Kidney epithelial cell (primary cell): ENCODE measurements around the gene SERTAD2. TPM values are rescaled to one million over a fixed set of nuclear protein-coding genes. Genes with fewer than 3 reads are reported as not detected.

ENCODE experiments used
- DNase-seq: peaks from one replicate; pipeline ENCODE4 v3.0.0-alpha.2; 2010; ENCODE audit warnings: low read depth
- H3K27me3 ChIP-seq: 2 replicates; pipeline ENCODE4 v1.6.0; 2011; ENCODE audit warnings: low read length; ENCODE audit not compliant: control insufficient read depth, insufficient read depth
- H3K36me3 ChIP-seq: 2 replicates; pipeline ENCODE4 v1.5.1; 2011; ENCODE audit warnings: low read length; ENCODE audit not compliant: control insufficient read depth, insufficient read depth
- H3K4me3 ChIP-seq: 2 replicates; pipeline ENCODE4 v1.5.1; 2011; ENCODE audit warnings: low read depth, mild to moderate bottlenecking, control low read depth, low read length
- total RNA-seq: library from RNA; depleted of rRNA; stranded (reverse); fragments of >200 nt; gene quantifications from 2 replicates; pipeline ENCODE4 v1.2.3, GENCODE V29; 2015
- TF ChIP-seq, protein P1 (sequence below): IDR thresholded peaks from 2 replicates; pipeline ENCODE4 v1.5.1; 2011; ENCODE audit warnings: mild to moderate bottlenecking, moderate library complexity, low read length, control low read depth, inconsistent platforms; ENCODE audit not compliant: insufficient read depth, poor library complexity, severe bottlenecking

SERTAD2 gene
- total RNA-seq, 1 donor from 2014 or later: 13.2 TPM

DNA sequence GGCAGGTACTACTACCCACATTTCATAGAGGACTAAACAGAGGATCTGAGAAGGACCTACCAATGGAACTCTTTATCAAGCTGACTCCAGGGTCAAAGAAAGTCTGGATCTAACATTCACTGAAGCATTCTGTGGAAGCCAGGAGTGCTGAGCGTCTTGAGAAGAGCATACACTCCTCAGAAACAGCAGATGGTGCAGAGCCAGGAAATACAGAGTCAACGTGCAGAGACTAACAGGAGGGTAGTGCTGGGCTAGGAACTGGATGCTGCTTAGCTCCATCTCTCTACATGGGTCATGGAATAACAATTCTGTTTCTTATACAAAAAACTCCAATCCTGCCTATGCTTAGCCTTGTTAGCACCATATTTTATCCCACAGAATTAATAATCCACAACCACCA is 5.5 kb upstream of the SERTAD2 start:
- TF ChIP-seq, protein P1, sequence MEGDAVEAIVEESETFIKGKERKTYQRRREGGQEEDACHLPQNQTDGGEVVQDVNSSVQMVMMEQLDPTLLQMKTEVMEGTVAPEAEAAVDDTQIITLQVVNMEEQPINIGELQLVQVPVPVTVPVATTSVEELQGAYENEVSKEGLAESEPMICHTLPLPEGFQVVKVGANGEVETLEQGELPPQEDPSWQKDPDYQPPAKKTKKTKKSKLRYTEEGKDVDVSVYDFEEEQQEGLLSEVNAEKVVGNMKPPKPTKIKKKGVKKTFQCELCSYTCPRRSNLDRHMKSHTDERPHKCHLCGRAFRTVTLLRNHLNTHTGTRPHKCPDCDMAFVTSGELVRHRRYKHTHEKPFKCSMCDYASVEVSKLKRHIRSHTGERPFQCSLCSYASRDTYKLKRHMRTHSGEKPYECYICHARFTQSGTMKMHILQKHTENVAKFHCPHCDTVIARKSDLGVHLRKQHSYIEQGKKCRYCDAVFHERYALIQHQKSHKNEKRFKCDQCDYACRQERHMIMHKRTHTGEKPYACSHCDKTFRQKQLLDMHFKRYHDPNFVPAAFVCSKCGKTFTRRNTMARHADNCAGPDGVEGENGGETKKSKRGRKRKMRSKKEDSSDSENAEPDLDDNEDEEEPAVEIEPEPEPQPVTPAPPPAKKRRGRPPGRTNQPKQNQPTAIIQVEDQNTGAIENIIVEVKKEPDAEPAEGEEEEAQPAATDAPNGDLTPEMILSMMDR: no peak
- Histone ChIP-seq H3K36me3 (no peaks in the 10 kb centered on the region), H3K27me3 (no peaks in the 10 kb centered on the region), H3K4me3 (no peak overlapping the region)
- no peak for DNase-seq

DNA sequence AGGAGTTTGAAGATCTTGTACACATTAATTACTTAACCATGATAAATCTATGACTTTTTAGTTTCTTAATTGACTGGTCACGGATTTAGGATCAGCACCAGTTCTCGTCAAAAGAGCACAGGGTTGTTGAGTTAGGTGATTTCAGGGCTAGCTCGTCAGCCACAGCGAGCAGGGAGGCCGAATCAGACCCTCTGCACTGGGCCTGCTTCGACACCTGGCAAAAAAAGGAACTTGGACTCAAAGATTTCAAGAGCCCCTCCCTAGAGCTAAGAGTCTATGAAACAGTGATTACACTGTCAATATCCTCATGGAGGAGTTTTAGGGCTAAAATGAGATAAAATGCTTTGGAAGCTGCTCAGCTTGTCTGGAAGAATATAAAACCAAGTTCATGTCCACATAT is 4.6 kb upstream of the SERTAD2 start:
- TF ChIP-seq, protein P1: no peak
- no peak for DNase-seq
- Histone ChIP-seq H3K36me3 (no peaks in the 10 kb centered on the region), H3K27me3 (no peaks in the 10 kb centered on the region), H3K4me3 (no peak overlapping the region)

DNA sequence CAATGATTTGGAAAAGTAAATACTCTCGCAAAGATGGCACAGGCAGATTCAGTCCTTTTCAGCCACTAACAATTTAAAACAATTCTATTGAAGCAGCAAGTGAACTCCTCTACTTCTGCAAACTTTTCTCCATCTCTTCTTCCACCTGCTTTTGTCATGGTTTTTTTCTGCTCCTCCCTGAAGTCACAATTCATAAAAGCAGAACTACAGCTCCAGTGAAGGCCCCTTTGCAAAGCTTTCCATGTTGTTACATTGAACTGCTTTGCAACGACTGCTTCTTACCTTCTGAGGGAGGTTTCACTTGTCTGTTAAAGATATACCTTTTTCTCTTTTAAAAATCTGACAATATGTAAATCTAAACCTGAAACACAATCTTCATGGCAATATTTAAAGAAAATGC is 3.7 kb upstream of the SERTAD2 start:
- Histone ChIP-seq H3K27me3 (no peaks in the 10 kb centered on the region), H3K4me3 (no peak overlapping the region), H3K36me3 (no peaks in the 10 kb centered on the region)
- DNase-seq: no peak
- TF ChIP-seq, protein P1: no peak

DNA sequence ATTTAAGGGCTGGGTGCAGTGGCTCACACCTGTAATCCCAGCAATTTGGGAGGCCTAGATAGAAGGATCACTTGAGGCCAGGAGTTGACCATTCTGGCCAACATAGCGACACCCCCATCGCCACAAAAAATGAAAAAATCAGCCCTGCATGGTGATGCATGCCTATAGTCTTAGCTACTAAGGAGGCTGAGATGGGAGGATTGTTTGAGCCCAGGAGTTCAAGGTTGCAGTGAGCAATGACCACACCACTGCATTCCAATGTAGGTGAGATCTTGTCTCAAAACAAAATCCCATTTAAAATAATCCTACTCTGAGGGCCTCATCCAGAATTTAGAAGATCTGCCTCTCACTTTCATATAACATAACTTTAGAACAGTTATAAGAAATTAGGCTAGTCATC is 2.7 kb upstream of the SERTAD2 start:
- no peak for DNase-seq
- H3K4me3 ChIP-seq: no peak overlapping the region
- H3K36me3 ChIP-seq: no peaks in the 10 kb centered on the region
- H3K27me3 ChIP-seq: no peaks in the 10 kb centered on the region
- TF ChIP-seq, protein P1: no peak

DNA sequence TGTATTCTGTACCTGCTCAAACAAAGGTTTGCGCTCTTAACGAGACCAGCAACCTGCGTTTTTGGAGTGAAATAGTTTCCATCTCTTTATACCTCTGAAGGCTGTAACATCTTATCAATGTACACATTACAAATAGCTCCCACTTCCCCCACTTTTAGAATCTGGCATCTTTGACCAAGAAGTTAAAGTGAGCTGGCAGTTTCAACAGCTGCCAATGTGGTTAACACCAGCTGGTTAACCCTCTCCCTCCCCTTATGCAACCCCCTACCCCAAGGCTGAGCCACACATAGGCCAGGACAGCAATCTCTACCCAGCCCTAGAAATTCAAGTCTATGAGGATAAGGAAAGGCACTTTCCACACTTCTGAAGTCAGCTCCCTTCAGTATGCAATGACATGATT is 2.2 kb upstream of the SERTAD2 start:
- no peak overlapping the region for H3K4me3 ChIP-seq
- TF ChIP-seq, protein P1: no peak
- no peaks in the 10 kb centered on the region for H3K27me3 ChIP-seq
- no peak for DNase-seq
- no peaks in the 10 kb centered on the region for H3K36me3 ChIP-seq

DNA sequence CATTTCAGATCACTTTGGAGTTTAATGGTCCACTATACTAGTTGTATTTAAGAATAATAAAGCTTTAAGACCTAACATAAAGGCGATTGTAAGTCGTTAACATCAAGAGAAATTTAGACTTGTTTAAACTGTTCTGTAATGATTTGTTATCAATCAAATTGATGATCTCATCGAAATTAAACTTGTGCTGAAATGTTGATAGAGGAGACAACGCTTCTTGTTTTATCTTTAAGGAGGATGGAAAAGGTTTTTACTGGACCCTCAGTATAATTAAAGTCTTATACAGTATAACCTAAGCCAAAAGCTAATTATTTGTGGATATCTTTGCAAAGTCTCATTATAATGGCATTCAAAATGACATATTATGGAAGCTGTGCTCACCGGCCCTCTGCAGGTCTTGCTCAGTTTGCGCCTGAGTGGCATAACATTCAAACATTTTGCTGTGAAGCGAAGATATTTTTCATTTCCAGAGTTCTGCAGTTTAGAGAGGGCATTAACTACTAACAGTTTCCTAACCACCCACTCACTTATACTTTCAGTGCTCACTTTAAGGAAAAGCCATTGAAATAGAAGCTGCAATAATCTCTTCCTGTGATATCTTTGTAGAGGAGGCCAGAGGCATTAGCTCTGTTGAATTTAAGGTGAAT is 1.4 kb upstream of the SERTAD2 start:
- DNase-seq: no peak
- TF ChIP-seq, protein P1: peak; percentile 33
- no peaks in the 10 kb centered on the region for H3K36me3 ChIP-seq
- no peaks in the 10 kb centered on the region for H3K27me3 ChIP-seq
- no peak overlapping the region for H3K4me3 ChIP-seq
